Activated CD4-positive, alpha-beta T cell treated with anti-CD3 and anti-CD28 coated beads, Interleukin-2, amount 50 U/mL, for 4 hours (primary cell): ENCODE measurements around the gene MRGPRD.

Source experiments
- DNase-seq, 2 experiments: peaks; one replicate each; pipeline ENCODE4 v3.0.0-alpha.2; 2020

The MRGPRD gene

GRCh38 chr11:68946416-68947090, 34.2 kb downstream of the MRGPRD start:
- no peak for DNase-seq

GRCh38 chr11:68942751-68943271, 38.0 kb downstream of the MRGPRD start:
- DNase-seq = no peak

GRCh38 chr11:68942095-68942620, 38.6 kb downstream of the MRGPRD start:
- no peak for DNase-seq

DNA sequence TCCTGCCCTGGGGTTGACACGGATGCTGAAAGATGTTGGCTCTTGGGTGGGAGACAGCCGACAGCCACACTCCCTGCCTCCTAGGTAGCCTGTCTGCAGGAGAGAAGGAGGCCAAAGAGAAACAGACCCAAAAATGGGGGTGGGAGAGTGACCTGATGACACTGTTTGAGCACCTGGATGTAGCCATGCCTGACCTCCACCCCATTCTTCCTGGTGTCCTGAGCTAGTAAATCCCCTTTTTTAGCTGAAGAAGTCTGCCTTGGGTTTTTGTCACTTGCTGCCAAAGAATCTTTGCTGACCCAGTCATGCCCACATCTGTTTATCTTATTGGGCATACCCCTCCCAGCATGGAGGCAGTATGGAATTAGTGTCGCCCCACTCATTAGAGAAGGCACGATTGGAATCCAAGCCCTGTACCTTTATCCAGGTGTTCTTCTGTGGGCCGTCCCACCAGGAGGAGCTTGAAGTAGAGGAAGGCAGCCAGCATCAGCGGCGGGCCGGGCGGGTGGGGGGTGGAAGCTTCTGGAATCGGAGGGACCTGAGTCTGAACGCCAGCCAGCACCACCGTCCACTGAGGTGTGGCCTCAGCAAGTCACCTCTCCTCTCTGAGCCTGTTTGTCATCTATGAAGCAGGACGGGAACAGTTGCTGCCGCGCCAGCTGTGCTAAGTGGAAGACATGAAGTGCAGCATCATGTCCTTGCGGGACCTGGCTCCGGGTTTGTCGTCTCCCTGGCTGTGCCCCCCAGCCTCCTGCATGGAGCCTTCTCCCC, 39.3 kb downstream of the MRGPRD start:
- no peak for DNase-seq

- no peak for DNase-seq
These were observed 40.0 kb downstream of the MRGPRD start for GRCh38 chr11:68940651-68941323.

DNA sequence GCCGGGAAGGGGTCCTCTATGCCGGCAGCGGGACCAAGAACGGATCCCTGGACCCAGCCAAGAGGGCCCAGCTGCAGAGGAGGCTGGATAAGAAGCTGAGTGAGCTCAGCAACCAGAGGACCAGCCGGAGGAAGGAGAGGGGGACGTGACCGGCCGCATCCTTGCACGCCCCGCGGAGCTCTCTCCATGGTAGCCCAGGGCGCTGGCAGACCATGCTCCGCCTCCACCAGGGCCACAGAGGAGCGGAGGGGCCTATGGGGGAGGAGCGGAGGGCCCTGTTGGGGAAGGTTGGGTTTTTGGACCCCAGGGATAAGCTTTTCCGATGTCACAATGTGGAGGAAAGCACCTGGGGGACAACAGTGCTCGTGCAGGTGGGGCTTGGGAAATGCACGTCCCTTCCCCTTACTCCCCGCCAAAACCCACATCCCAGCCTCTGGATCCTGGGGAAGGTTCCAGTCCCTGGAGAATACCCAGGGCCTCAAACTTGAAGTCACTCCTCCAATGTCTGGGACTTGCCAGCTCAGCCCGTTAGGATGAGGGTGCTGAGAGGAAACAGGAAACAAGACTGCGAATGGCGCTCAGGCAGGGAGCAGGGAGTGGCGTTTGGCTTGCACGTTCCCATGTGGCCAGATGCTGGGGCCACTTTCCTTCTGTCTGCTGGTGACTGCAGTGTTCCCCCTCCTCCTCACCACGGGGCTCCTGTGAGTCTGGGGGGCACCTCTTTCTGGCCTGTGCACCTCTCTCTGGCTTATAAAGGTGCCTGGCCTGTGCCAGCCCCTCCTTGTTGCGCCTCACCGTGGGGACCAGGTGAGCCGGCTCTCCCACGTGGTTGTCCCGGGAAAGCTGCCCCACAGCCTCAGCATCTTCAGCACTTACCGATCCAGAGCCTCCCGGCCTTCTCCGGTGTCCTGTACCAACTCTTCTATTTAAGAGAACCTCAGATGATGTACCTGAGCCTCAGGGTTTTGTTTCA, 40.9 kb downstream of the MRGPRD start:
- DNase-seq = no peak

DNA sequence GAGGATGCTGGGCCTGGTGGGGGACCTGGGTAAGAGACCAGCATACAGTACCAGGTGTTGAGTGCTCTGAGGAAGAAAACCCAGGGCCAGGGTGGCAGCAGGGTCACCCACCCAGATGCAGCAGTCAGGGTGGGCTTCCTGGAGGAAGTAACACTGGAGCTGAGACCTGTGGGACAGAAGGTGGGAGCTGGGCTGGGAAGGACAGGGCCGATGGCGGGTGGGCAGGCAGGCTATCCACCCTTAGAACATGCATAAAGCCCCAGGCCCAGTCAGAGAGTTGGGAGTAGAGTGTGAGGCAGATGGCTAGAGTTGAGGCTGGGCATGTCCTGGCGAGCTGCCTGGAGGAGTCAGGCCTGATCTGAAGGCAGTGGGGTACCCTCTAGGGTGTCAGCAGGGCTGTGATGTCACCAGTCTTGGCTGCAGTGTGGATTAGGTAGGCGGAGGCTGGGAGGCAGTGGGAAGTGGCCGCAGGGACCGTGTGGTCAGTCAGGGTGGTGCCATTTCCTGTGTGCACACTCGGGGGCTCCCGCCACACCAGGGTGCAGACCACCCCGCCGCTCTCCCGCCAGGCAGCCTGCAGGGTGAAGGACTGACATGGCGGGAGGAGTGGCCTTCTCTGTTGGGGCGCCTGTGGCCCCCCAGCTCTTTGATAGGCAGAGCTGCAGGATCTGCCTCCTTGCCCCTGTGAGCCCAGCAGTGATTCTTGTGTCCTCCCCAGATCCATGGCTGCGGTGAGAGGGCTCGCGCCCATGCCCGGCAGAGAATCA, 41.8 kb downstream of the MRGPRD start:
- no peak for DNase-seq

DNA sequence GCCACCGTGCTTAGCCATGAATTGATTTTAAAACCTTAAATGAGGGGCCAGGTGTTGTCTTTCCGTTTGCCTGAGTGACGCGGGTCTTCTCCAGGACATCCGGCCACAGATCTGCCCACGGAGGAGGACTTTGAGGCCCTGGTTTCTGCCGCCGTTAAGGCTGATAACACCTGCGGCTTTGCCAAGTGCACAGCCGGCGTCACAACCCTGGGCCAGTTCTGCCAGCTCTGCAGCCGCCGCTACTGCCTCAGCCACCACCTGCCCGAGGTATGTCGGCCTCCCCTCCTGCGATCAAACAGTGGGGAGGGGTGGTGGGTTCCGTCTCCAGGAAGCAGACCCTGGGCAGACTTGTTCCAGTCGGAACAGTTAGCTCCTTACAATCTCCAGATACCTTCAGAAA, 42.7 kb downstream of the MRGPRD start:
- no peak for DNase-seq

- DNase-seq = no peak
These were observed 43.8 kb downstream of the MRGPRD start for GRCh38 chr11:68936676-68937620.

DNA sequence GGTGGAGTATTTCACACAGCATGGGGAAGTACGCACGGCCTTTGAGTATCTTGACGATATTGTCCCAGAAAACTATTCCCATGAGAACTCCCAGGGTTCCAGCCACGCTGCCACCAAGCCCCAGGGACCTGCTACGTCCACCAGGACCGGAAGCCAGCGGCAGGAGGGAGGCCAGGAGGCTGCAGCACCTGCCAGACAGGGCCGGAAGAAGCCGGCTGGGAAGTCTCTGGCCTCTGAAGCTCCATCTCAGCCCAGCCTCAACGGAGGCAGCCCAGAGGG, 44.5 kb downstream of the MRGPRD start:
- DNase-seq = no peak

DNA sequence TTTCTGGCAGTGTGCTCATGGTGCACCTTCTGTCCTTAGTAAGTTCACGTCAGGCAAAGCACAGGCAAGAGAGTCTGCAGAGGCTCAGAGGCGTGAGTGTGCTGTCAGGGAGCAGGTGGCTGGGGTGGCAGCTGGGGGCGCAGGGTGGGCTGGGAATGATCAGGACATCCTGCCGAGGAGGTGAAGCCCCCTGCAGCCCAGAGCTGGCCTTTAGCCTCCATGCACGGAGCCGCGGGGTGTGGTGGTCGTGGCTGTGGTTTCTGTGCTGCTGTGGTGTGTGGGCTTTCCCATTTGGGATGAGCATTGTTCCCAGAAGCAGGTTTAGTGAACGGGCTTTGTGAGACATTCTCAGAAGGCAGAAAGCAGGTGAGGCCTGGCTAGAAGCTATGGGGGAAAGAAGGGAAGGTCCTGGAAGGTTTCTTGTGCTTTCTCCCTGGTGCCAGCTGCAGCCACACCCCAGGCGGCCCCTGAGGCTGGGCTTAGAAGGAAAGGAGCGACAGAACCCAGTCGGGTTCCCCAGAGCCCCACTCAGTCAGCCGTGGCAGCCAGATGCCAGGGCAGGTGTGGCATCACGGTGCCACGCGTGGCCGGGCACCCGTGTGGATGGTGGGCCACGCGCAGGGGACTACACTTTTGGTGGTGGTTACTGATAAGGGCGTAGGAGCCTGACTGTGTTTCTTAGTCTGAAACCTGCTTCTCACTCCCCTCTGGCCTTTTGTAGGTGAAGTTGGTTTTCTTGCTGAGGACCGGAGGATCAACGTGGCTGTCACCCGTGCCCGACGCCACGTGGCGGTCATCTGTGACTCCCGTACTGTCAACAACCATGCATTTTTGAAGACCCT, 45.0 kb downstream of the MRGPRD start:
- no peak for DNase-seq

GRCh38 chr11:68935066-68935465, 45.7 kb downstream of the MRGPRD start:
- no peak for DNase-seq

- no peak for DNase-seq
These were observed 46.1 kb downstream of the MRGPRD start for GRCh38 chr11:68934666-68935065.

DNA sequence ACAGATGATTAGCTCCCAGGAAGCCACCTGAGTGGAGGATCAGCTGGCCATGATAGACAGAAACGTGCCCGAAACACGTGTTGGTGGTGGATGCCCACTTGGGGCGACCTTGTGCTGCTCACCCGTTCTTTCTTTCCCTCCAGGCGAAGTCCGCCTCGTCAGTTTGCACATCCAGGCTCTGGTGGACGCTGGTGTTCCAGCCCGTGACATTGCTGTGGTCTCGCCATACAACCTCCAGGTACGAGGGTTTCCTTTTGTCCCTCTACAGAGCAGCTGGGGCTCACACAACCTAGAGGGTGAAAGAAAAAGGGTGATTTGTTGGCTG, 46.5 kb downstream of the MRGPRD start:
- DNase-seq = no peak

GRCh38 chr11:68933605-68934320, 47.0 kb downstream of the MRGPRD start:
- DNase-seq = no peak

GRCh38 chr11:68932933-68933577, 47.7 kb downstream of the MRGPRD start:
- no peak for DNase-seq

DNA sequence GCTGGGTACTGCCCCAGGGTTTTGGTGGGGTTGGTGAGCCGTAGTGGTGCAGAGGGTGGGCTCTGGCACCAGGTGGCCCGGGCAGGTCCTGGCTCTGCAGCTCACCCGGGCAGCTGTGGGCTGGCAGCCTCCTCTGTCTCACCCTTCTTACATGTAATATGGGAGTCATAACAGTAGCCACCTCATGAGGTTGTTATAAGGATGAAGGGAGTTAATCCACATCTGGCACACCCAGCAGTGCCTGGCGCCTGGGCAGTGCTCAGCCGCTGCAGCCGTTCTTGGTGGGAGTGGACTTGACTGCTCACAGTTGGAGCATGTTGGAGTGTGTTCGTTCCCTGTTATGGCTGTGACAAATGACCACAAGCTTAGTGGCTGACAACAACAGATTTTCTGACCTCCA, 48.4 kb downstream of the MRGPRD start:
- DNase-seq = no peak

GRCh38 chr11:68931911-68932310, 48.9 kb downstream of the MRGPRD start:
- DNase-seq = no peak
